ENCODE measurements around the gene GAB2. TPM values are rescaled to one million over a fixed set of nuclear protein-coding genes. Genes with fewer than 3 reads are reported as not detected.
A peak's percentile ranks its signal among the peaks of the same experiment; 100 is the strongest.

The GAB2 gene
- polyA plus RNA-seq, 1 experiment, result 8.7 TPM

DNA sequence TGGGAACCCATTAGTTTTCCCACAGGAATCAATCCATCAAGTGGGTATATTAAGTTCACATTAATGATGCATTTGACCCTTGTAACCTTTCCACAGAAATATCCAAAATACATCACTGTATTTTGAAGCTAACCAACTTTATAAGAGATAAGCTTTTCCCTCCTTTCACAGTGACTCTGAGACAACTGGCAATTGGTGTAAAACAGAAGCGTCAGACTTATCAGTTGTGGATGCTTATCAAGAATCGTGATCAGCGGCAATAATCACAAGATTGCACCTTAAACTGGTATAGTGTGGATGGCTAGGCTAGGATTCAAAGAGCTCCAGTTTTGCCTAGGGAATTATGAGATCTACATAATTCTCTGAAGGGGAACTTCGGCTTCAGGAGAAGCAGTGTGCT lies 155.8 kb downstream of the GAB2 start:
- H3K27ac ChIP-seq (ENCODE audit: low read depth, low read length), result no peak overlapping the region
- H3K9me3 ChIP-seq (ENCODE audit: control insufficient read depth, insufficient read depth, low read length), result no peaks in the 10 kb centered on the region
- TF ChIP-seq, protein P1, sequence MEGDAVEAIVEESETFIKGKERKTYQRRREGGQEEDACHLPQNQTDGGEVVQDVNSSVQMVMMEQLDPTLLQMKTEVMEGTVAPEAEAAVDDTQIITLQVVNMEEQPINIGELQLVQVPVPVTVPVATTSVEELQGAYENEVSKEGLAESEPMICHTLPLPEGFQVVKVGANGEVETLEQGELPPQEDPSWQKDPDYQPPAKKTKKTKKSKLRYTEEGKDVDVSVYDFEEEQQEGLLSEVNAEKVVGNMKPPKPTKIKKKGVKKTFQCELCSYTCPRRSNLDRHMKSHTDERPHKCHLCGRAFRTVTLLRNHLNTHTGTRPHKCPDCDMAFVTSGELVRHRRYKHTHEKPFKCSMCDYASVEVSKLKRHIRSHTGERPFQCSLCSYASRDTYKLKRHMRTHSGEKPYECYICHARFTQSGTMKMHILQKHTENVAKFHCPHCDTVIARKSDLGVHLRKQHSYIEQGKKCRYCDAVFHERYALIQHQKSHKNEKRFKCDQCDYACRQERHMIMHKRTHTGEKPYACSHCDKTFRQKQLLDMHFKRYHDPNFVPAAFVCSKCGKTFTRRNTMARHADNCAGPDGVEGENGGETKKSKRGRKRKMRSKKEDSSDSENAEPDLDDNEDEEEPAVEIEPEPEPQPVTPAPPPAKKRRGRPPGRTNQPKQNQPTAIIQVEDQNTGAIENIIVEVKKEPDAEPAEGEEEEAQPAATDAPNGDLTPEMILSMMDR (IDR thresholded peaks at IDR 0.05; ENCODE audit: low read depth, low read length), result no peak
- no peaks in the 10 kb centered on the region for H3K27me3 ChIP-seq (ENCODE audit: control insufficient read depth, insufficient read depth, low read length)
- CTCF ChIA-PET, result interaction anchor here (1.6 kb wide), 1 partner anchor 303 kb away, joined by 4 read pairs; no protein-coding TSS in a partner anchor
- POLR2A ChIA-PET, result interaction anchor here (0.6 kb wide), 1 partner anchor 173 kb away, joined by 9 read pairs; no protein-coding TSS in a partner anchor
- no peak for DNase-seq (ENCODE audit: low read depth, low spot score)
- no peak overlapping the region for H3K4me3 ChIP-seq (ENCODE audit: low read depth, low read length)

GRCh38 chr11:78261367-78261766 lies 156.3 kb downstream of the GAB2 start:
- ChIA-PET POLR2A (interaction anchor here (0.6 kb wide), 1 partner anchor 173 kb away, joined by 9 read pairs; no protein-coding TSS in a partner anchor), CTCF (interaction anchor here (1.6 kb wide), 1 partner anchor 303 kb away, joined by 4 read pairs; no protein-coding TSS in a partner anchor)
- H3K9me3 ChIP-seq (ENCODE audit: control insufficient read depth, insufficient read depth, low read length), result no peaks in the 10 kb centered on the region

DNA sequence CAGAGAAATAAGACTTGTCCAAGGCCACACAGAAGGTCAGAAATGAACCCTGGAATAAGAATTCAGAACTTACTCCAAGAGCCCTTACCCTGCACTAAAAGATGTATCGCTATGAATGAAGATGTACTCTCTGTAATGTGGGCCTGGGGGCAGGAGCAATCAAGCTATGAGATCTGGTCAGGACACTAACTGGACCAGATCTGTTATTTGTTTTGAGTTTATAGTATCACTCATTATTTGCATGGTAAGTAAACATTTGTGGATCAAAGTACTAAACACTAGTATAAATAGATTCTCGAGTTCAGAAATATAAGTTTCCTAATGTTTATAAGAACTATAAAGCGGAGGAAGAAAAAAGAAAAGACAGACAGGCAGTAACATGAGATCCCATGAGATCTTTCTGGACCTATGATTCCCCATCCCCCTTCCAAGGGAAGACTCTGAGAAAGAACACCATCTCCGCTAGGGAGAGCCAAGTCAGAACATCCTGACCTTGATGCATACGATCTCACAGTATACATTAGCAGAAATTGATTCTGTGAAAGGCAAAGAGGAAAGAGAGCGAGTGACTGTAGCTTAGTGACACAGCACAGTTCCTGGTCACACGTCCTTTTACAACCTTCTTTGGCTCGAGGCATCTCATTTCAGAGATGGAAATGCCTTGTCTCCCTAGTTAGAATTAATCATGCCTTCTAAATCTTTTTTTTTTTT lies 157.7 kb downstream of the GAB2 start:
- DNase-seq (ENCODE audit: low read depth, low spot score), result no peak
- no peaks in the 10 kb centered on the region for H3K27me3 ChIP-seq (ENCODE audit: control insufficient read depth, insufficient read depth, low read length)
- no peak overlapping the region for H3K27ac ChIP-seq (ENCODE audit: low read depth, low read length)
- CTCF ChIA-PET, result no interaction called here
- H3K4me3 ChIP-seq (ENCODE audit: low read depth, low read length), result no peak overlapping the region
- TF ChIP-seq, protein P1 (IDR thresholded peaks at IDR 0.05; ENCODE audit: low read depth, low read length), result no peak
- H3K9me3 ChIP-seq (ENCODE audit: control insufficient read depth, insufficient read depth, low read length), result no peaks in the 10 kb centered on the region
- POLR2A ChIA-PET, result no interaction called here

More at GRCh38 chr11:78261367-78261766, 156.3 kb downstream of the GAB2 start:
- TF ChIP-seq, protein P1 (IDR thresholded peaks at IDR 0.05; ENCODE audit: low read depth, low read length), result no peak
- Histone ChIP-seq H3K27me3 (ENCODE audit: control insufficient read depth, insufficient read depth, low read length) (no peaks in the 10 kb centered on the region), H3K4me3 (ENCODE audit: low read depth, low read length) (no peak overlapping the region), H3K27ac (ENCODE audit: low read depth, low read length) (no peak overlapping the region)
- no peak for DNase-seq (ENCODE audit: low read depth, low spot score)

GRCh38 chr11:78257654-78258053 lies 160.0 kb downstream of the GAB2 start:
- H3K27me3 ChIP-seq (ENCODE audit: control insufficient read depth, insufficient read depth, low read length), result no peaks in the 10 kb centered on the region
- no peak overlapping the region for H3K4me3 ChIP-seq (ENCODE audit: low read depth, low read length)
- no peak for DNase-seq (ENCODE audit: low read depth, low spot score)
- ChIA-PET POLR2A (interaction anchor here (0.6 kb wide), 1 partner anchor 159 kb away, joined by 6 read pairs; no protein-coding TSS in a partner anchor), CTCF (no interaction called here)
- no peak overlapping the region for H3K27ac ChIP-seq (ENCODE audit: low read depth, low read length)
- TF ChIP-seq, protein P1 (IDR thresholded peaks at IDR 0.05; ENCODE audit: low read depth, low read length), result no peak
- H3K9me3 ChIP-seq (ENCODE audit: control insufficient read depth, insufficient read depth, low read length), result no peaks in the 10 kb centered on the region

GRCh38 chr11:78256962-78257361 lies 160.7 kb downstream of the GAB2 start:
- CTCF ChIA-PET, result interaction anchor here (0.9 kb wide), 1 partner anchor 308 kb away, joined by 4 read pairs; no protein-coding TSS in a partner anchor
- TF ChIP-seq, protein P1 (IDR thresholded peaks at IDR 0.05; ENCODE audit: low read depth, low read length), result no peak
- H3K27me3 ChIP-seq (ENCODE audit: control insufficient read depth, insufficient read depth, low read length), result no peaks in the 10 kb centered on the region
- H3K9me3 ChIP-seq (ENCODE audit: control insufficient read depth, insufficient read depth, low read length), result no peaks in the 10 kb centered on the region
- peak; percentile 66 for DNase-seq (ENCODE audit: low read depth, low spot score)
- POLR2A ChIA-PET, result interaction anchor here (0.6 to 1.0 kb wide), 5 partner anchors 19 to 317 kb away, joined by 3 to 6 read pairs (median 3); partner anchors contain the start of genes ALG8 and NARS2
- no peak overlapping the region for H3K4me3 ChIP-seq (ENCODE audit: low read depth, low read length)
- no peak overlapping the region for H3K27ac ChIP-seq (ENCODE audit: low read depth, low read length)

Measured in AG04450 (cell line).